ENCODE measurements around the gene OR4S1.

GRCh38 chr11:48307760-48308386 is 1.9 kb downstream of the OR4S1 start:
- TF ChIP-seq CTCF (IDR thresholded peaks at IDR 0.05) (peak; percentile 52 to 79 (median 69)), POLR2A (IDR thresholded peaks at IDR 0.05) (no peak)

All from adrenal gland (tissue), 5 donors.